Astrocyte (in vitro differentiated cells and primary cell): Measurements from ENCODE around the gene MAN1B1.

Source experiments
- CTCF ChIP-seq: IDR thresholded peaks from 2 replicates; pipeline ENCODE4 v1.5.1; 2011; ENCODE audit warnings: low read depth, mild to moderate bottlenecking, inconsistent platforms, low read length, moderate library complexity; ENCODE audit not compliant: insufficient read depth
- EZH2 ChIP-seq: IDR thresholded peaks from 2 replicates; pipeline ENCODE4 v1.6.1; 2012; ENCODE audit warnings: mild to moderate bottlenecking, low read length, inconsistent platforms; ENCODE audit not compliant: insufficient read depth

GRCh38 chr9:137056739-137057415, 29.9 kb upstream of the MAN1B1 start:
- TF ChIP-seq EZH2, result no peak
- no peak for TF ChIP-seq CTCF
